Right forelimb (tissue), 1 donor: ENCODE results near the gene ZNF629.

Experiments used
- DNase-seq: peaks from one replicate; pipeline ENCODE4 v3.0.0-alpha.2; 2018

ZNF629 gene

GRCh38 chr16:30746638-30747175 lies 40.3 kb downstream of the ZNF629 start:
- no peak for DNase-seq

GRCh38 chr16:30745082-30745481 lies 41.9 kb downstream of the ZNF629 start:
- no peak for DNase-seq

- no peak for DNase-seq
These were observed 42.8 kb downstream of the ZNF629 start for GRCh38 chr16:30744183-30744582.

GRCh38 chr16:30743716-30744115 lies 43.3 kb downstream of the ZNF629 start:
- no peak for DNase-seq

- no peak for DNase-seq
These were observed 45.5 kb downstream of the ZNF629 start for GRCh38 chr16:30741461-30741914.

GRCh38 chr16:30740364-30741251 lies 46.4 kb downstream of the ZNF629 start:
- DNase-seq: no peak

- no peak for DNase-seq
These were observed 47.7 kb downstream of the ZNF629 start for GRCh38 chr16:30738984-30739951.

GRCh38 chr16:30737794-30738648 lies 49.0 kb downstream of the ZNF629 start:
- DNase-seq: no peak

- DNase-seq: no peak
These were observed 49.8 kb downstream of the ZNF629 start for GRCh38 chr16:30736995-30737793.

- DNase-seq: no peak
These were observed 55.6 kb downstream of the ZNF629 start for GRCh38 chr16:30731411-30731810.

- no peak for DNase-seq
These were observed 57.9 kb downstream of the ZNF629 start for GRCh38 chr16:30728899-30729672.
